IMR-90 (cell line): Measurements from ENCODE around the gene MYPOP. TPM values are rescaled to one million over a fixed set of nuclear protein-coding genes. Genes with fewer than 3 reads are reported as not detected.

Source experiments
- ATAC-seq: fragments of 200-7000 bp; cut with Tn5 transposase; 2 replicates; pipeline ENCODE4 v1.9.1; 2020; ENCODE audit warnings: low read depth, mild to moderate bottlenecking, moderate library complexity
- BruUV-seq: library from RNA; stranded (reverse); fragments of 400-500 nt; replicated peaks from 2 replicates; lab custom pipeline; 2021; lab: Mats Ljungman, UMichigan
- CTCF ChIA-PET: fragments of 300-600 bp; formaldehyde crosslinking; extraction: SDS; loops from one replicate; lab custom pipeline; 2021; ENCODE audit warnings: antibody characterized with exemption; lab: Yijun Ruan, JAX
- POLR2A ChIA-PET: fragments of 300-600 bp; sonication (Branson Sonifier 250); formaldehyde crosslinking; loops from one replicate; lab custom pipeline; 2022; ENCODE audit warnings: antibody characterized with exemption; ENCODE audit not compliant: unreplicated experiment; lab: Charles Lee
- DNase-seq: peaks from one replicate; pipeline ENCODE4 v3.0.0; 2013
- H2AFZ ChIP-seq: replicated peaks from 2 replicates; pipeline ENCODE3; 2013; ENCODE audit warnings: low read length, mild to moderate bottlenecking; ENCODE audit not compliant: poor library complexity
- H2AK5ac ChIP-seq: 2 replicates; pipeline ENCODE4 v1.6.1; 2013; ENCODE audit warnings: low read depth, low read length, inconsistent platforms
- H2AK9ac ChIP-seq: replicated peaks from 2 replicates; pipeline ENCODE3; 2013; ENCODE audit warnings: mild to moderate bottlenecking, low read depth, low read length, moderate library complexity; ENCODE audit not compliant: poor library complexity
- H2BK120ac ChIP-seq: 2 replicates; pipeline ENCODE4 v1.6.1; 2013; ENCODE audit warnings: low read depth, low read length, inconsistent platforms
- H2BK15ac ChIP-seq: 3 replicates; pipeline ENCODE4 v1.6.1; 2013; ENCODE audit warnings: low read depth, low read length, inconsistent platforms
- H2BK20ac ChIP-seq: 2 replicates; pipeline ENCODE4 v1.6.1; 2013; ENCODE audit warnings: low read depth, mild to moderate bottlenecking, inconsistent platforms, low read length, moderate library complexity
- H2BK5ac ChIP-seq: 2 replicates; pipeline ENCODE4 v1.6.1; 2013; ENCODE audit warnings: mild to moderate bottlenecking, low read depth, low read length, inconsistent platforms; ENCODE audit not compliant: poor library complexity, severe bottlenecking
- H3K14ac ChIP-seq: replicated peaks from 2 replicates; pipeline ENCODE4 v1.6.1; 2013; ENCODE audit warnings: low read depth, low read length, inconsistent platforms
- H3K18ac ChIP-seq: 2 replicates; pipeline ENCODE4 v1.6.1; 2013; ENCODE audit warnings: low read depth, low read length, control low read depth
- H3K23ac ChIP-seq: 2 replicates; pipeline ENCODE4 v1.6.1; 2013; ENCODE audit warnings: low read depth, low read length, inconsistent platforms
- H3K27ac ChIP-seq: 2 replicates; pipeline ENCODE4 v1.5.1; 2013; ENCODE audit warnings: mild to moderate bottlenecking, control low read depth, low read length; ENCODE audit not compliant: insufficient read depth
- H3K27me3 ChIP-seq: 2 replicates; pipeline ENCODE4 v1.6.1; 2013; ENCODE audit warnings: low read length; ENCODE audit not compliant: control insufficient read depth, insufficient read depth
- H3K36me3 ChIP-seq: 2 replicates; pipeline ENCODE4 v1.6.1; 2013; ENCODE audit warnings: low read length, mixed read lengths; ENCODE audit not compliant: control insufficient read depth, insufficient read depth
- H3K4ac ChIP-seq: 2 replicates; pipeline ENCODE4 v1.6.1; 2013; ENCODE audit warnings: low read depth, low read length, inconsistent platforms
- H3K4me1 ChIP-seq: 2 replicates; pipeline ENCODE4 v1.6.1; 2013; ENCODE audit warnings: low read length, mixed read lengths; ENCODE audit not compliant: control insufficient read depth, insufficient read depth
- H3K4me2 ChIP-seq: 2 replicates; pipeline ENCODE4 v1.6.1; 2013; ENCODE audit warnings: low read depth, mild to moderate bottlenecking, control low read depth, low read length, moderate library complexity
- H3K4me3 ChIP-seq: 2 replicates; pipeline ENCODE4 v1.5.1; 2013; ENCODE audit warnings: low read depth, mild to moderate bottlenecking, control low read depth, low read length, moderate library complexity; ENCODE audit not compliant: insufficient read depth
- H3K56ac ChIP-seq: 2 replicates; pipeline ENCODE4 v1.6.1; 2013; ENCODE audit warnings: low read length, inconsistent platforms; ENCODE audit not compliant: insufficient read depth; ENCODE audit errors: extremely low read depth
- H3K79me1 ChIP-seq, 2 experiments: 2 replicates each; pipeline ENCODE4 v1.6.1; 2013; ENCODE audit warnings: low read length in 2 of 2, inconsistent platforms in 1 of 2, low read depth in 1 of 2
- H3K9ac ChIP-seq: 2 replicates; pipeline ENCODE4 v1.6.1; 2013; ENCODE audit warnings: low read depth, low read length, control low read depth
- H3K9me1 ChIP-seq: 2 replicates; pipeline ENCODE4 v1.6.1; 2013; ENCODE audit warnings: low read length, inconsistent platforms; ENCODE audit not compliant: insufficient read depth
- H3K9me3 ChIP-seq: 2 replicates; pipeline ENCODE4 v1.6.1; 2013; ENCODE audit warnings: low read length; ENCODE audit not compliant: control insufficient read depth, insufficient read depth
- H4K20me1 ChIP-seq: 2 replicates; pipeline ENCODE4 v1.6.1; 2013; ENCODE audit warnings: low read length, inconsistent platforms; ENCODE audit not compliant: insufficient read depth
- H4K5ac ChIP-seq: 2 replicates; pipeline ENCODE4 v1.6.1; 2013; ENCODE audit warnings: mild to moderate bottlenecking, low read depth, low read length, control low read depth
- H4K8ac ChIP-seq, 2 experiments: 2 replicates each; pipeline ENCODE4 v1.6.1; 2013; ENCODE audit warnings: low read depth in 2 of 2, low read length in 2 of 2, control low read depth in 1 of 2, inconsistent platforms in 1 of 2
- H4K91ac ChIP-seq: 2 replicates; pipeline ENCODE4 v1.6.1; 2013; ENCODE audit warnings: low read depth, low read length, inconsistent platforms; ENCODE audit not compliant: insufficient read depth
- ELK1 ChIP-seq: fragments of 150-350 bp; IDR thresholded peaks from 2 replicates; pipeline ENCODE4 v1.6.1; 2016; ENCODE audit warnings: low read depth, mild to moderate bottlenecking, low read length, moderate library complexity, borderline replicate concordance
- POLR2A ChIP-seq: IDR thresholded peaks from 2 replicates; pipeline ENCODE4 v1.6.1; 2012; ENCODE audit warnings: mild to moderate bottlenecking, low read depth, low read length
- WGBS, 2 experiments: methylation state at CpG; one replicate each; pipeline versions ENCODE4 v1.1.5 to v1.1.7; 2013; ENCODE audit warnings: missing lambda C conversion rate in 2 of 2; ENCODE audit not compliant: insufficient read length in 1 of 2; ENCODE audit errors: extremely low coverage in 2 of 2; 5-methylcytosine and 5-hydroxymethylcytosine counted together
- dilution Hi-C: fragments of 300-500 bp; cut with HindIII; formaldehyde crosslinking; loops from one replicate; pipeline ENCODE4 v1.14.3; 2018; ENCODE audit warnings: low sequenced_read_pairs; ENCODE audit not compliant: unreplicated experiment
- in situ Hi-C: fragments of 300-500 bp; cut with MboI; formaldehyde crosslinking; loops from 3 replicates; pipeline ENCODE4 v1.14.3; 2019; ENCODE audit warnings: low sequenced_read_pairs, inconsistent platforms, mixed read lengths
- intact Hi-C: fragments of 100-400 bp; cut with micrococcal nuclease; formaldehyde crosslinking; loops from 2 replicates; pipeline ENCODE4 v1.10.0; 2022
- polyA plus RNA-seq, 3 experiments: library from polyadenylated mRNA; depleted of rRNA; stranded (reverse); fragments of >200 nt; gene quantifications; 2 replicates each; pipeline ENCODE4 v1.2.3, GENCODE V29; 2012; ENCODE audit warnings: low replicate concordance in 1 of 3
- total RNA-seq: library from RNA; depleted of rRNA; stranded (reverse); fragments of >200 nt; gene quantifications from 2 replicates; pipeline ENCODE4 v1.2.3, GENCODE V29; 2012

The MYPOP gene
- total and polyA plus RNA-seq, 2 of the 4 experiments (the other 2 are of a cell fraction) = 0.36 to 2.8 TPM

GRCh38 chr19:45900738-45901431, 1.5 kb downstream of the MYPOP start (continued):
- TF ChIP-seq ELK1 = no peak

- Histone ChIP-seq H3K23ac (no peak overlapping the region), H4K91ac (no peak overlapping the region), H3K79me1 (peaks cover 13 to 21% of the 10 kb centered on the region in 2 experiments), H2AK9ac (no peak overlapping the region), H3K9me3 (no peaks in the 10 kb centered on the region), H2BK5ac (no peak overlapping the region), H4K20me1 (0 out of 2 replicates have a peak, but pooled peaks cover 9% of the 10 kb centered on the region), H3K27ac (no peak overlapping the region), H2AK5ac (no peak overlapping the region), H3K56ac (no peak overlapping the region), H3K9ac (no peak overlapping the region), H3K4me1 (0 out of 2 replicates have a peak, but pooled peaks cover 4% of the 10 kb centered on the region), H2BK15ac (no peak overlapping the region), H2BK120ac (no peak overlapping the region), H3K9me1 (peaks cover 7% of the 10 kb centered on the region; the same call in 1 of the 2 replicates), H4K5ac (no peak overlapping the region), H2BK20ac (no peak overlapping the region), H3K27me3 (no peaks in the 10 kb centered on the region), H3K36me3 (peaks cover 29% of the 10 kb centered on the region), H2AFZ (no peak overlapping the region), H4K8ac (no peak overlapping the region), H3K4ac (no peak overlapping the region), H3K4me2 (no peak overlapping the region), H3K14ac (no peak overlapping the region), H3K4me3 (no peak overlapping the region), H3K18ac (no peak overlapping the region)
- dilution Hi-C loops = no loop called here
- in situ Hi-C loops = no loop called here
- ATAC-seq = no peak
- intact Hi-C loops = no loop called here
- BruUV-seq = no TSS peak
- ChIA-PET POLR2A (no interaction called here), CTCF (no interaction called here)
- 100% methylated on average over 1 of the region's 4 CpGs for whole genome bisulfite sequencing, 2 experiments
- no peak for TF ChIP-seq POLR2A
- DNase-seq = no peak
Measured at GRCh38 chr19:45899919-45900589, 2.4 kb downstream of the MYPOP start.
